ENCODE data around the gene HIPK3.
A peak's percentile ranks its signal among the peaks of the same experiment; 100 is the strongest.
"Not testable (repeated sequence)": the region's sequence is repeated elsewhere in the genome, so short reads cannot be mapped to it uniquely, and the experiment has no call there.

HIPK3 gene

GRCh38 chr11:33257160-33257896 lies at the start of gene HIPK3:
Gene HIPK3, plus strand, starts transcription at chr11:33257381.
- H3K4me1 Mint-ChIP-seq: peaks cover 21% of the 10 kb centered on the region

GRCh38 chr11:33207408-33207985 lies 49.7 kb upstream of the HIPK3 start:
- Mint-ChIP-seq H3K4me1 (no peaks in the 10 kb centered on the region), H3K27ac (no peak overlapping the region), H3K9me3 (peaks cover 2% of the 10 kb centered on the region), H3K36me3 (peaks cover 2% of the 10 kb centered on the region), H3K27me3 (peaks cover 5% of the 10 kb centered on the region), H3K4me3 (no peak overlapping the region)
- ATAC-seq (ENCODE audit: low read depth) (no peak), DNase-seq (ENCODE audit: low spot score in 2 of 2) (no peak)

More at GRCh38 chr11:33257160-33257896, at the start of gene HIPK3:
- DNase-seq (ENCODE audit: low spot score in 2 of 2) (peak; percentile 81 to 84), ATAC-seq (ENCODE audit: low read depth) (peak; percentile 78)
- Mint-ChIP-seq H3K36me3 (peaks cover 2% of the 10 kb centered on the region), H3K27ac (peak within 1 kb of the TSS; percentile 94), H3K27me3 (no peaks in the 10 kb centered on the region), H3K9me3 (no peaks in the 10 kb centered on the region), H3K4me3 (peak within 1 kb of the TSS; percentile 95)

GRCh38 chr11:33208150-33208549 lies 49.0 kb upstream of the HIPK3 start:
- Mint-ChIP-seq H3K9me3 (peaks cover 2% of the 10 kb centered on the region), H3K4me1 (no peaks in the 10 kb centered on the region), H3K27ac (no peak overlapping the region), H3K4me3 (no peak overlapping the region), H3K27me3 (peaks cover 5% of the 10 kb centered on the region), H3K36me3 (peaks cover 2% of the 10 kb centered on the region)
- ATAC-seq (ENCODE audit: low read depth): no peak
- DNase-seq (ENCODE audit: low spot score in 2 of 2): no peak

- H3K36me3 Mint-ChIP-seq: peaks cover 2% of the 10 kb centered on the region
- H3K27ac Mint-ChIP-seq: no peak overlapping the region
- no peak overlapping the region for H3K4me3 Mint-ChIP-seq
- no peaks in the 10 kb centered on the region for H3K4me1 Mint-ChIP-seq
- DNase-seq (ENCODE audit: low spot score in 2 of 2): no peak
- peaks cover 4% of the 10 kb centered on the region for H3K9me3 Mint-ChIP-seq
- peaks cover 9% of the 10 kb centered on the region for H3K27me3 Mint-ChIP-seq
- ATAC-seq (ENCODE audit: low read depth): no peak
Measured at GRCh38 chr11:33211153-33211552, 46.0 kb upstream of the HIPK3 start.

GRCh38 chr11:33211580-33211979 lies 45.6 kb upstream of the HIPK3 start:
- no peak overlapping the region for H3K27ac Mint-ChIP-seq
- H3K4me1 Mint-ChIP-seq: no peaks in the 10 kb centered on the region
- peaks cover 9% of the 10 kb centered on the region for H3K27me3 Mint-ChIP-seq

GRCh38 chr11:33214187-33214586 lies 43.0 kb upstream of the HIPK3 start:
- H3K4me1 Mint-ChIP-seq: no peaks in the 10 kb centered on the region
- no peak overlapping the region for H3K27ac Mint-ChIP-seq
- no peak overlapping the region for H3K4me3 Mint-ChIP-seq
- H3K9me3 Mint-ChIP-seq: peaks cover 4% of the 10 kb centered on the region
- H3K36me3 Mint-ChIP-seq: peaks cover 2% of the 10 kb centered on the region
- H3K27me3 Mint-ChIP-seq: peaks cover 10% of the 10 kb centered on the region
- no peak for DNase-seq (ENCODE audit: low spot score in 2 of 2)
- no peak for ATAC-seq (ENCODE audit: low read depth)

More at GRCh38 chr11:33211580-33211979, 45.6 kb upstream of the HIPK3 start:
- no peak for DNase-seq (ENCODE audit: low spot score in 2 of 2)
- H3K4me3 Mint-ChIP-seq: no peak overlapping the region
- H3K9me3 Mint-ChIP-seq: peaks cover 4% of the 10 kb centered on the region
- peaks cover 2% of the 10 kb centered on the region for H3K36me3 Mint-ChIP-seq
- ATAC-seq (ENCODE audit: low read depth): no peak

GRCh38 chr11:33214767-33215166 lies 42.4 kb upstream of the HIPK3 start:
- DNase-seq (ENCODE audit: low spot score in 2 of 2) (no peak), ATAC-seq (ENCODE audit: low read depth) (no peak)
- Mint-ChIP-seq H3K27ac (no peak overlapping the region), H3K27me3 (peaks cover 10% of the 10 kb centered on the region), H3K36me3 (peaks cover 2% of the 10 kb centered on the region), H3K9me3 (peaks cover 4% of the 10 kb centered on the region), H3K4me1 (no peaks in the 10 kb centered on the region), H3K4me3 (no peak overlapping the region)

- not testable (repeated sequence) for H3K27me3 Mint-ChIP-seq; H3K36me3 Mint-ChIP-seq; H3K4me1 Mint-ChIP-seq; H3K4me3 Mint-ChIP-seq; ATAC-seq (ENCODE audit: low read depth); H3K27ac Mint-ChIP-seq; H3K9me3 Mint-ChIP-seq; DNase-seq (ENCODE audit: low spot score in 2 of 2)
Measured at GRCh38 chr11:33216676-33217075, 40.5 kb upstream of the HIPK3 start.

- Mint-ChIP-seq H3K27ac (no peak overlapping the region), H3K27me3 (peaks cover 3% of the 10 kb centered on the region), H3K4me1 (no peaks in the 10 kb centered on the region), H3K4me3 (no peak overlapping the region), H3K36me3 (no peaks in the 10 kb centered on the region), H3K9me3 (no peaks in the 10 kb centered on the region)
- DNase-seq (ENCODE audit: low spot score in 2 of 2): no peak
- no peak for ATAC-seq (ENCODE audit: low read depth)
Measured at GRCh38 chr11:33222052-33222750, 35.0 kb upstream of the HIPK3 start.

GRCh38 chr11:33225371-33225770 lies 31.8 kb upstream of the HIPK3 start:
- Mint-ChIP-seq H3K27ac (no peak overlapping the region), H3K4me1 (no peaks in the 10 kb centered on the region), H3K4me3 (no peak overlapping the region), H3K9me3 (no peaks in the 10 kb centered on the region), H3K36me3 (no peaks in the 10 kb centered on the region), H3K27me3 (peaks cover 4% of the 10 kb centered on the region)
- ATAC-seq (ENCODE audit: low read depth) (no peak), DNase-seq (ENCODE audit: low spot score in 2 of 2) (no peak)

- Mint-ChIP-seq H3K9me3 (no peaks in the 10 kb centered on the region), H3K4me3 (no peak overlapping the region)
Measured at GRCh38 chr11:33227578-33228261, 29.5 kb upstream of the HIPK3 start.

GRCh38 chr11:33234397-33235190 lies 22.6 kb upstream of the HIPK3 start:
- Mint-ChIP-seq H3K9me3 (no peaks in the 10 kb centered on the region), H3K27me3 (no peaks in the 10 kb centered on the region), H3K27ac (no peak overlapping the region), H3K4me1 (no peaks in the 10 kb centered on the region), H3K36me3 (no peaks in the 10 kb centered on the region), H3K4me3 (no peak overlapping the region)
- DNase-seq (ENCODE audit: low spot score in 2 of 2): no peak
- ATAC-seq (ENCODE audit: low read depth): no peak

More at GRCh38 chr11:33227578-33228261, 29.5 kb upstream of the HIPK3 start:
- peaks cover 2% of the 10 kb centered on the region for H3K27me3 Mint-ChIP-seq
- H3K27ac Mint-ChIP-seq: no peak overlapping the region
- DNase-seq (ENCODE audit: low spot score in 2 of 2) (no peak), ATAC-seq (ENCODE audit: low read depth) (no peak)
- no peaks in the 10 kb centered on the region for H3K36me3 Mint-ChIP-seq
- H3K4me1 Mint-ChIP-seq: no peaks in the 10 kb centered on the region

- no peak for DNase-seq (ENCODE audit: low spot score in 2 of 2)
- Mint-ChIP-seq H3K4me3 (no peak overlapping the region), H3K27ac (no peak overlapping the region), H3K9me3 (no peaks in the 10 kb centered on the region), H3K4me1 (no peaks in the 10 kb centered on the region), H3K36me3 (peaks cover 1% of the 10 kb centered on the region), H3K27me3 (peaks cover 1% of the 10 kb centered on the region)
- no peak for ATAC-seq (ENCODE audit: low read depth)
Measured at GRCh38 chr11:33237039-33237597, 20.1 kb upstream of the HIPK3 start.

Measured in memory B cell (primary cell).